Stimulated activated CD4-positive, alpha-beta T cell treated with anti-CD3 and anti-CD28 coated beads, Interleukin-1b, Interleukin-23, amount 100 ng/mL, for 24 hours (primary cell): ENCODE measurements around the gene FLT3.
"Not testable (repeated sequence)": the region's sequence is repeated elsewhere in the genome, so short reads cannot be mapped to it uniquely, and the experiment has no call there.

ENCODE experiments used
- DNase-seq, 4 experiments: peaks; one replicate each; pipeline ENCODE4 v3.0.0-alpha.2; 2020; ENCODE audit warnings: low read depth in 4 of 4, low spot score in 1 of 4

The FLT3 gene

GRCh38 chr13:28101886-28102285 is 1.5 kb upstream of the FLT3 start:
- not testable (repeated sequence) for DNase-seq

GRCh38 chr13:28099396-28100149 is 803 bp downstream of the FLT3 start:
- no peak for DNase-seq

- DNase-seq = no peak
Observed at GRCh38 chr13:28097503-28097902, 2.9 kb downstream of the FLT3 start.

GRCh38 chr13:28094306-28094705 is 6.1 kb downstream of the FLT3 start:
- DNase-seq = no peak

- no peak for DNase-seq
Observed at GRCh38 chr13:28093881-28094280, 6.5 kb downstream of the FLT3 start.

- DNase-seq = no peak
Observed at GRCh38 chr13:28092431-28092830, 7.9 kb downstream of the FLT3 start.

- no peak for DNase-seq
Observed at GRCh38 chr13:28089065-28089464, 11.3 kb downstream of the FLT3 start.

- not testable (repeated sequence) for DNase-seq
Observed at GRCh38 chr13:28077820-28078219, 22.6 kb downstream of the FLT3 start.

GRCh38 chr13:28077231-28077630 is 23.1 kb downstream of the FLT3 start:
- DNase-seq = no peak

GRCh38 chr13:28071424-28071823 is 29.0 kb downstream of the FLT3 start:
- DNase-seq = no peak

GRCh38 chr13:28067491-28067890 is 32.9 kb downstream of the FLT3 start:
- no peak for DNase-seq

GRCh38 chr13:28058866-28059613 is 41.3 kb downstream of the FLT3 start:
- peak in 3 of 4 experiments; percentile 7 to 16 (median 14) for DNase-seq

GRCh38 chr13:28056970-28057712 is 43.2 kb downstream of the FLT3 start:
- DNase-seq = no peak

GRCh38 chr13:28056426-28056825 is 44.0 kb downstream of the FLT3 start:
- no peak for DNase-seq

GRCh38 chr13:28055357-28055756 is 45.0 kb downstream of the FLT3 start:
- no peak for DNase-seq

- DNase-seq = no peak
Observed at GRCh38 chr13:28052945-28053344, 47.4 kb downstream of the FLT3 start.

- DNase-seq = no peak
Observed at GRCh38 chr13:28049880-28050875, 50.2 kb downstream of the FLT3 start.

GRCh38 chr13:28049215-28049614 is 51.2 kb downstream of the FLT3 start:
- DNase-seq = no peak

- DNase-seq = no peak
Observed at GRCh38 chr13:28048768-28049167, 51.6 kb downstream of the FLT3 start.

- DNase-seq = no peak
Observed at GRCh38 chr13:28047757-28048388, 52.5 kb downstream of the FLT3 start.
